ENCODE results near the gene PGAP2.
"Not testable (repeated sequence)": the region's sequence is repeated elsewhere in the genome, so short reads cannot be mapped to it uniquely, and the experiment has no call there.

The PGAP2 gene

DNA sequence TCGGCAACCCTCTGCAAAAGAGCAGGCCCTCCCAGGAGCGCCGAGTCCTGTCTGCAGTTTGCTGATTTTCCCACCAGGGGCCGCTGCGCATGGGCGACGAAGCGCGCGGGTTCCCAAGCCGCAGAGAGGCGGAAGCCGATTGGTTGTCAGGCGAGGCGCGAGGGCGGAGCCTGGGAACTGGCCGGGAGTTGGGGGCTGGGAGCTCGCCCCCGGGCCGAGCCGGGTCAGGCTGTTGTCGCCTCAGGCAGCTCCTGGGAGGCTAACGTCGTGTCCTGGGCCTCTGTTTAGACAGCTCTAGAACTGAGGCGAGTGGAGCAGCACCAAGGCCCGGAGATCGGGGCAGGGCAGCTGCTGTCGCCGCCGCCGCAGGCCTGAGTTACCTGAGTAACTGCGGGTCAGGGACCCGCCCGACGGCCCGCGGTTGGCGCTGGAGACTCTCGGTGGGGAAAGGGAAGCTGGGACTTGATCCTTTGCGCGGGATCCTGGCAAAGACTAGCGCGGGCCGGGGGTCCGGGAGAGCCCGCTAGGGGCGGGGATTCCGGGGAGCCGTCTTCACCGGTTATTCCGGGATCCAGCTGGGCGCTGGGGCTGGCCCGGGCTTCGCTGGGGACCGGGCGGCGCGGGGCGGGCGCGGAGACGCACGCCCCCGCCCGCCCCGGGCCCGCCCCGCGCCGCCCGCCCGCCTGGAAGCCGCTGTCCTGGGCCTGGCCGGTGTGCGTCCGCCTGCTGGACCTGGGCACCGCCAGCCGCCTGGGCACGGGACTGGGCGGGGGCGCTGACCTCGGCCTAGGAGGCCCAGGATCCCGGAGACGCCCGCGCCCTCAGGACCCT is 46.8 kb downstream of the PGAP2 start, which contains the start of gene STIM1:
STIM1 (plus strand) TSS at position 688 of the 831 bp plus-strand sequence. CDS start 607 bp downstream, outside the sequence.
- peak; percentile 99 for DNase-seq (ENCODE audit: low spot score)

DNA sequence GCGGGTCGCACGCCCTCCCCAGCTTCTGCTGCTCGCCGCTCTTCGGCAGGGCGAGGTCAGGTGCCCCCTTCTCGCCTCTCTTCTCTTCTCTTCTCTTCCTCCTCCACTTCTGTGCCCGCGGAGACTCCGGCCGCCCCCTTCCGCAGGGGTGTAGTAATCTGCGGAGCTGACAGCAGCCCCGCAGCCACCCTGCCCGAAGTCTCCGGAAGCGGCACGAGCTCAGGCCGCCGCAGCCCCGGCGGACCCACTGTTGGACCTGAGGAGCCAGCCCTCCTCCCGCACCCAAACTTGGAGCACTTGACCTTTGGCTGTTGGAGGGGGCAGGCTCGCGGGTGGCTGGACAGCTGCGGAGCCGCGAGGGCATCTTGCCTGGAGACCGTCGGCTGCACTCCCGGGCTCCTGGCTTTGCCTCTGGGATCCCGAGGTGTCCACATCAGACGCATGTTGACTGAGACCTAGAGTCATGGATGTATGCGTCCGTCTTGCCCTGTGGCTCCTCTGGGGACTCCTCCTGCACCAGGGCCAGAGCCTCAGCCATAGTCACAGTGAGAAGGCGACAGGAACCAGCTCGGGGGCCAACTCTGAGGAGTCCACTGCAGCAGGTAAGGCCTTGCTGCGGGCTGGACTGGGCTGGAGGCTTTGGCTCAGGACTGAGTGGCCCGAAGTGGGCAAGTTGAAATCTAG is 47.6 kb downstream of the PGAP2 start:
- no peak for DNase-seq (ENCODE audit: low spot score)

DNA sequence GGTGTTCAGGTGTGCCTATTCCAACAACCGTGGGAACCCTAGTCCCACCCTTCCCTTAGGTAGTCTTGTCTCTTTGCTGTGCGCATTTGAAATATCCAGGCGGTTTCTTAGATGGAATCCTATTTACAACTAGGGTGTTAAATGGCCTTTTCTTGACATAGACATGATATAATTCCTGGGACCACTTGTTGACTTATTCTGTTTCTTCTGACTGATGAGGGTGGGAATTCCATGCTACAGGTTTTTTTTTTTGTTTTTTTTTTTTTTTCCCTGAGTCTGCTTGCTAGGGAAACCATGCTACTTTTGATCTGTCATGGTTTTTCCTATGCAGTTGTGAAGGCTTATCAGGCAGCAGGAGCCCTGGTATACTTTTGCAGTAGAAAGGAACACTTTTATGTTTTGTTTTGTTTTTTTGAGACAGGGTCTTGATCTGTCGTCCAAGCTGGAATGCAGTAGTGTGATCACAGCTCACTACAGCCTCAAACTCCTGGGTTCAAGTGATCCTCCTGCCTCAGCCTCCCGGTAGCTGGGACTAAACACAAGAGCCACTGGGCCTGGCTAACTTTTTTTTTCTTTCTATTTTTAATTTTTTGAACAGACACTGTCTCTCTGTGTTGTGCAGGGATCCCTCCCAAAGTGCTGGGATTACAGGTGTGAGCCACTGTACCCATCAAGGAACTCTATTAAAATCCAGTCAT is 48.6 kb downstream of the PGAP2 start:
- DNase-seq (ENCODE audit: low spot score) = no peak

DNA sequence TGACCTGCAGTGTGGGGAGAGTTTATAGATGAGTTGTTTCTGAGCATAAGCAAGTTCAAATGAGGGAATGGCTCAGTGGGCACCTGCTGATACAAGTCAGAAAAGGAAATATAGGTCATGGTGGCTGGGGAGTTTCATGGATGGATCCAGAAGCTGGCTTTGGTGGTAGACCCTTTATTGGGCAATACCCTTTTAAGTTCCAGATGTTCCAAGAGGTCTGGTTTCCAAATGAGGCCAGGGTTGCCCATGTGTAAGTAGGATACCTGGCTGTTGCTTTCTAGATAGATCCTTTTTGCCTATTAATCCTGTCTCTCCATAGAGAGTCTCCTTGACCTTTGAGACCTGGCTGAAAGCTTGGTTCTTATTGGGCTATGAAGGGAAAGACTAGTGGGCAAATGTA is 49.3 kb downstream of the PGAP2 start:
- DNase-seq (ENCODE audit: low spot score) = no peak

DNA sequence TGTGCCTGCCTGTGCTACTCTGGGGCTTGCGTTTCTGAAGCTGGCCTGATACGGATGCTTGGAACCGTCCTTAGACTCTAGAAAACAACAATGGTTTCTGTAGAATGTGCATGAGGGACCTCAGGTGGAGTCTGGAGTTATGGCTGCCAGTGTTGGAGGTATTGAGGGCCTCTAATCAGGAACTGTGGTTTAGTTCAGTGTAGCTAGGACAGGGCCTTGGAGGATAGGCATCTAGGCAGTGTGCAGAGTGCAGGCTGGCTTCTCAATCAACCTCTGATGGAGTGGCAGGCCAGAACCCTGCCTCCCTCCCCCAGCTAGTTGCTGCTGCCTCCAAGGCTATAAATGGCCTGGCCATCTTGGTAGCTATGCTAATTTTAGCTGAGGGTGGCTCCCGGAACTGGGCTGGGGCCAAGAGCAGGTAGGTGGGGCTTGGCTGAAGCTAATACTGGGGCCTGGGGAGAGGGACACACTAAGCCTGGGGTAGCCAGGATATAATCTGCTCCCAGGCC is 51.1 kb downstream of the PGAP2 start:
- DNase-seq (ENCODE audit: low spot score) = no peak

DNA sequence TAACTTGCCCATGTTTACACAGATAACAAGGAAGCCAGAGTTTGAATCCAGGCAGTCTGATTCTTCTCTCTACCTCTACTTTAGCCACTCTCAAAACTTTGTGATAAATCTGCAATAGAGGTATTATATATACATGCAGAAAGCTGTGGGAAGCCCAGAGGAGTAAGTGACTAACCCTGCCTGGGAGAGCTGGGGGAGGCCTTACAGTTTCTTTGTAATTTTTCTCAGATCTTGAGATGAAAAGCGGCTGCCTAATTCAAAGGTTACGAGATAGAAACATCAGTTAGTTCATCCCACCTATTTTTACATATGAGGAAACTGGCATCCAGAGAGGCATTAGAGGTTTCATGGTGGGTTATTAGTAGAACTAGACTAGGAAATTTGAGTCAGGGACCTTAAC is 52.0 kb downstream of the PGAP2 start:
- no peak for DNase-seq (ENCODE audit: low spot score)

DNA sequence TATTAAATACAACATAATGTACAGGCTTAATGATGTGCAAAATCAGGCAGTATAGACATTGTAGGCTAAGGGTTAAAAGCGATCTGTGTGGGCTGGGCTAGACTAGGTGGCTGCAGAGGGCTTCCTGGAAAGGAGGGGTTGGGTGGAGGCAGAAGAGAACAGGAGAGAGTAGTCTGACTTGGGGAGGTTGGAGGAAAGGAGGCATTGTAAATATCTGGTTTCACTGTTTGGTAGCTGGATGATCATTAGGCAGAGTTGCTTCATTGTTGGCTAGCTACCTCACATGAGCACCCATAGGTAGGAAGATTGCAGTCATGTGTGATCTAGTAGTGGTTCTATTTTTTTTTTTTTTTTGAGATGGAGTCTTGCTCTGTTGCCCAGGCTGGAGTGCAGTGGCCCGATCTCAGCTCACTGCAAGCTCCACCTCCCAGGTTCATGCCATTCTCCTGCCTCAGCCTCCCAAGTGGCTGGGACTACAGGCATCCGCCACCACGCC is 52.6 kb downstream of the PGAP2 start:
- DNase-seq (ENCODE audit: low spot score) = not testable (repeated sequence)

DNA sequence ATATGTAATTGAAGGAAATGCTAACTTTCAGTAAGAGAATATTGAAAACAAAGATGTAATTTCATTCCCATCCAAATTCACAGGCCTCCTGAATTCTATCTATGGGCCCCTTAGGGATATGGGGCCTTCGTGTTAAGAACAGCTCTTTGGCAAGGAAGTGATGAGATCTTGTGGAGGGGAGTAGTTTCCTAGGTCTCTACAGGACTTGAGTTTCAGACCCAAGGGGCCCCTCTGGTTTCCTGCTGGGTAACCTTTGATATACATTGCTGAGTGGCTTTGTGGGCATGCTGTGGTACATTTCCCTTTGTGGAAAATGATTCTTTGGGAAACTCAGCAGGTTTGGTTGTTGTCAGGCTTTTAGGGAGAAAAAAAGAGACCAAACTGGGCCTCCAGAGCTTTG is 53.3 kb downstream of the PGAP2 start:
- DNase-seq (ENCODE audit: low spot score) = no peak

DNA sequence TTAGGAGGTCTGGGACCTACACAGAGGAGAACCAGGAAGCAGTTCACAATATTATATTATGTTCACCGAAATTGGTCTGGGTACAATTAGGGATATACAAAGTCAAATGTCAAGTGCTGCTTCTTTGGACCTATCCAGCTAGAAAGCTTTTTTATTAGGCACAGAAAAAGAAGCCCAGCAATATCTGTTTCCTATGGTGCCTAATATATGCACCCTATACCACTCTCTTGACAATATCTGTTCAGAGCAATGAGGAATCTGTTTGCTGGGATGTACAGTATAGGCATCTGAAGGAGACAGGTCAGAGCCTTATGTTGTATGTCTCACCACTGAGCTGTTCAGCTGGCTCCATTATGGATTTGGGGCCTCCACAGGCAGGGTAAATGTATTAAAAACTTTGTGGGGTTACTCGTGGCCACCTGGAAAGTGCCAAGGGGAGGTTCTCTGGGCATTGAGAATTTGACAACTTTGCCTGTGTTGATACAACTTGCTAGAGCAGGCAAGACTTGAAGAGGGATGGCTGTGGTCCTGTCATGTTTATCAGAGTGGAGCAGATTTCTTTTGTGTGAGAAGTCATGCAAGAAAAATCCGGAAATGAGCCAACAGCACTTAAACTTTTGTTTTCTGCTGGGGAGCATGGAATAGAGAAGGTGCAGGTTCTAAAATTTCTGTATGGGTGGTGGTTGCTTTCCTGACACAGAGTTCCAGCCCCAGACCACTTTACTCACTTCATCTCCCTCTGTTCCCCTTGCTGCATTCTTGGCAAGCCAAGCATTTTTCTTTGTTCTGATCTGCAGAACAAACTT is 57.2 kb downstream of the PGAP2 start:
- no peak for DNase-seq (ENCODE audit: low spot score)

DNA sequence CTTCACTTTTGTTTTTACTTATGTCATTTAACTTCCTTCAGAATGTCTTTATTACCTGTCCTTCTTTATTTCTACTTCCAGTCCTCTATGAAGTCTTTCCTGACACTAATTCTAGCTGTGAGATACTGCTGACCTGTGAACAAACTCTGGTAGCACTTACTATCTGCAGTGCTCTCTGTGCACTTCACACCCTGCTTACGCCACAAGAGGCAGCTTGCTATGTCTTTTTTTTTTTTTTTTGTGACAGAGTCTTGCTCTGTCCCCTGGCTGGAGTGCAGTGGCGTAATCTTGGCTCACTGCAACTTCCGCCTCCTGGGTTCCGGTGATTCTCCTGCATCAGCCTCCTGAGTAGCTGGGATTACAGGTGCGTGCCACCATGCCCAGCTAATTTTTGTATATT is 57.8 kb downstream of the PGAP2 start:
- no peak for DNase-seq (ENCODE audit: low spot score)

DNA sequence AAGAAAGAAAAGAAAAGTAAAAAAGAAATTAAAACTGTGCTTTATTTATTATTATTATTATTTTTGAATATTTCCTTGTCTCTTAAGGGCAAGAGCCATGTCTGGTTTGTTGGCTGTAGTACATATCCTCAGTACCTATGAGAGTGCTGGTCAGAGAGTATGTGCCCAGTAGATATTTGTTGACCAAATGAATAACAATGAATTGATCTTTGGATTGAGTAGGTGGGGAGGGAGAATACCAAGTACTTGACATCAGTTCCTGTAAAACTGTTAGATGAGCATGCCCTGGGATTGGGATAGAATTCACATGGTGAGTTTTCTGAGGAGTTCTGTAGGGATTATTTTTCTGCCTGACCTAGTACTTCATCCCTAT is 58.5 kb downstream of the PGAP2 start:
- DNase-seq (ENCODE audit: low spot score) = no peak

DNA sequence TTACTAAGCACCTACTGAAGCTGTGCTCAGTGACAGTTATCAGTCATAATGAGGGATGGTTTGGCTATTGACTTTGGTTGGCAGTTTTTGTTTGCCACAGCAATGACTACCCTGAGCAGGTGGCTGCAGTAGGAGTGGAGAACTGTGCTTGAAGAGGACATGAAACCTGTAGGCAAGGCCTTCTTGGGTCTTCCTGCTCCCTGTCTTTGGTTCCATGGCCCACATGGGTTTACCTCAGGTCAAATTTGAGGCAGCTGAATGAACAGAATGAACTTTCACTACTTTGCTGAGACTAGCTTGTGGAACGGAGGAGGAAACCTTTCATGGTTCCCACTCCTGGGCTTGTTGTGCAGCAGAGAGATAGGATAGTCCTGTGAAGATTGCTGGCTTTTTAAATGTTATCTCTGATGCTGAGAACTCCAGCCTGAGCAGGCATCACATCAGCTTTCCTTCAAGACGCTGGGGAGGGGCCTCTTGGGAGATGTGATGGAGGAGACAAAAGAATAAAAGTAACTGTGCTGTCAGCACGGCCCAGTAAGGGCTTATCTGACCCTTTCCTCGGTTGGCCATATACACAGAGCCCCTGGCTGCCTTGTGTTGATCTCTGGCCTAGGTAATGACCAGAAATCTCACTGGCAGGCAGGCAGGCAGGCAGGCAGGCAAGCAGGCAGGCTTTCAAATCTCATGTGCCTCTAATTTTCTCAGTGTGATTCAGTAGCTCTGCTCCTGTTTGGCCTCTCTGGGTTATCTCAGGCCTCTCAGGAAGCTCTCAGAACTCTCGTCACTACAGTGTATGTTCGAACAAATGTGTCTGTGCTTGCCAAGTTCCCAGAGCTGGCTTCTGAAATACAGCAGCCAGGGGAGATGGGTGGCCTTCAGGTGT is 59.1 kb downstream of the PGAP2 start:
- DNase-seq (ENCODE audit: low spot score) = no peak

DNA sequence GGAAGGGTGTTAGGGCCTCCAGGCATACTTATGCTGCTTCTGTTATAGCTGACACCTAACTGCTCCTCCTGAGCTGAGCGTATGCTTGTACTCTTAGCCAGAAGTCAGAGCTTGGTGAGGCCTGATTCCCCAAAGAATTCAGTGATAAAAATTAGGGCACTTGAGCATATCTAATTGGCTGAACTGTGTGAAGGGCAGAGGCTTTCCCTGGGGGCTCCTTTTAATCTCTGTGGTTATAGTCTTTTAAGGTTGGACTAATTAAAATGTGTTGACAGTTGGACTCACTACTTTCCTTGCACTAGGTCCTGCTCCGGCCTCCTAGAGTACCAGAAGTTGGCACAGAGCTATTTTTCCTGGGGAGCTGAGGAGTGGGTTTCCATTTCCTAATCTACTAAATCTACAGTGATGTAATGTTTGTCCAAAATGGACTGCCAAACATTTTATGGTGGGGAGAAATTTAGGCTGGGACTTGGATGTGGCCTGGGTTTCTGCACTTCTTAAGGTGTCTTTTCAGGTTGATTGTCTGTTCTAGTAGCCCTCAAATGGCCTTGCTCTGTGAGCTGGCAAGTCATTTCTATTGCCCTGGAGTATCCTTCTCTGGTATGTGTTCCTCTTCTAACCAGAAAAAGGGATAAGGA is 65.5 kb downstream of the PGAP2 start:
- DNase-seq (ENCODE audit: low spot score) = no peak
